ENCODE data around the gene NCAPH2. TPM values are rescaled to one million over a fixed set of nuclear protein-coding genes. Genes with fewer than 3 reads are reported as not detected.
A peak's percentile ranks its signal among the peaks of the same experiment; 100 is the strongest.

Gene NCAPH2
- total RNA-seq (2011; cell fraction: chromatin; rRNA removed; ENCODE audit: low replicate concordance) = 73.5 and 259 TPM in 2 replicates
- total RNA-seq (2011; cell fraction: nucleolus; rRNA removed) = 203 and 218 TPM in 2 replicates
- 91.6 and 121 TPM in 2 replicates for total RNA-seq (2011; cell fraction: nucleoplasm; rRNA removed)
- 72.3 and 79.2 TPM in 2 replicates for total RNA-seq (2014; rRNA removed)
- 20.2 and 24.3 TPM in 2 replicates for total RNA-seq (2014; rRNA removed; fragmentation: Illumina TruSeq; extraction: Trizol)
- 40.5 and 42.9 TPM in 2 replicates for total RNA-seq (2015; rRNA removed; fragmentation: Illumina TruSeq; extraction: Trizol)
- total RNA-seq (2021) = 83.2 and 88.6 TPM in 2 replicates
- 31.2 and 43.9 TPM in 2 replicates for polyA plus RNA-seq (2011; rRNA removed)
- 48.1 and 62.5 TPM in 2 replicates for polyA plus RNA-seq (2011; cell fraction: cytosol; rRNA removed)
- 140 and 169 TPM in 2 replicates for polyA plus RNA-seq (2011; cell fraction: nucleus; rRNA removed)
- polyA plus RNA-seq (2012) = 46.4 and 80.8 TPM in 2 replicates
- 32.4 and 44.0 TPM in 2 replicates for polyA plus RNA-seq (2014; fragmentation: Illumina TruSeq; extraction: Trizol)
- 10 to 100 TPM in 1 of 2 experiments, 1 to 10 TPM in 1; 3.6 to 10.0 TPM for polyA plus RNA-seq (2014; fragmentation: Nextera tagmentation; extraction: Ambion mirVana)
- polyA plus RNA-seq (2014; rRNA removed) = 63.3 and 67.1 TPM in 2 replicates
- polyA minus RNA-seq (2011; rRNA and poly(A)+ RNA removed) = 20.3 and 21.0 TPM in 2 replicates
- 44.2 and 53.0 TPM in 2 replicates for polyA minus RNA-seq (2011; cell fraction: cytosol; rRNA and poly(A)+ RNA removed)
- 37.6 and 55.5 TPM in 2 replicates for polyA minus RNA-seq (2011; cell fraction: nucleus; rRNA and poly(A)+ RNA removed)
- Bru-seq, nascent RNA = percentile 73 among the genes with signal in this experiment
- percentile 71 among the genes with signal in this experiment for BruChase-seq, experiment 1, labeled RNA remaining after a 2-hour chase
- BruChase-seq, experiment 2, labeled RNA remaining after a 6-hour chase = percentile 80 among the genes with signal in this experiment
- long read RNA-seq, experiment 1, transcript NCAPH2-205 (20 exons, 2,037 nt) = major isoform, 203 of 480 reads
- long read RNA-seq, experiment 1, transcript NCAPH2-201 (20 exons, 1,996 nt) = minor isoform, 24 of 480 reads
- long read RNA-seq, experiment 1, partial matches to known transcripts = 187 of 480 reads
- long read RNA-seq, experiment 1, other reads (novel, unspliced or antisense) = 62 of 480 reads
- long read RNA-seq, experiment 2, transcript NCAPH2-205 (20 exons, 2,037 nt) = major isoform, 18 of 75 reads
- long read RNA-seq, experiment 2, partial matches to known transcripts = 24 of 75 reads
- long read RNA-seq, experiment 2, other reads (novel, unspliced or antisense) = 25 of 75 reads
- long read RNA-seq, experiment 3, transcript NCAPH2-205 (20 exons, 2,037 nt) = major isoform, 35 of 50 reads
- long read RNA-seq, experiment 3, partial matches to known transcripts = 4 of 50 reads
- long read RNA-seq, experiment 3, other reads (novel, unspliced or antisense) = 9 of 50 reads

DNA sequence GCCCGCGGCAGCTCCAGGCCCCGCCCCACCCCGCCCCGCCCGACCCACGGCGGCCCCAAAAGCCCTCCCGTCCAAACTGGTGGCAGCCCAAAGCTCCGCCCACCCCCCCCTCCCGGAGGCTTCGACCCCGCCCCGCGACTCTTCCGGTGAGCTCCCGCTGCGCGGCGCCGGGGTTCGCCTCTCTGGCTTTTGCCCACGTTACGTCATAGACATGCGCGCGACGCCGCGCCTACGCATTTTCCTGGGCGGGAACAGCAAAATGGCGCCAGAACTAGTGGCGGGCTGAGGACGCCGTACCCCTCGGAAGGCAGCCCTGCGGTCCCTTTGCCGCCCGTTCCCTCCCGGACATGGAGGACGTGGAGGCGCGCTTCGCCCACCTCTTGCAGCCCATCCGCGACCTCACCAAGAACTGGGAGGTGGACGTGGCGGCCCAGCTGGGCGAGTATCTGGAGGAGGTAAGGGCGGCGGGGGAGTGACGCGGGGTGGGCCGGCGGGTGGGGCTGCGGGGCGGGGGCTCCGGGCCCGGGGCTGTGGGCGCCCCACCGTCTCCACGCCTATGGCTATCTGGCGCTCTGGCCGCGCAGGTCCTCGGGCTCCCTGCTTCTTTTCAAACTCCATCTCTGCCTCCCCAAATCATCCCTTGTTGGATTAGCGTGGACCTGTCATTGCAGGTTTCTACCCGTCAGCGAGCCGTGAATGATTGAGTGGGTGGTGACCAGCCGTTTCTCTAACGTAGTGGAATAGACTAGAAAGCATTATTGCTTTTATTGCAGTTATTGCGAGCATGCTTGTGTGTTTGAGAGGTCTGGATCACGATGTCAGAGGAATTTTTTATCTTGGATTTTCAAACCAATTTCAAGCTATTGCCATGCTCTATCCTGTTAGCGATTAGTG is at the start of gene NCAPH2:
NCAPH2 (plus strand) TSS at position 234 of the 894 bp plus-strand sequence; CDS start at position 348, 114 bp downstream.
- CTCF ChIA-PET (ENCODE audit: low intra/inter-chr PET ratio) = no interaction called here
- Histone ChIP-seq H3K4me2 (ENCODE audit: insufficient read depth, low read length) (peak within 1 kb of the TSS; percentile 91), H3K27ac (ENCODE audit: extremely low read depth, low read depth, low read length) (peak within 1 kb of the TSS; percentile 98), H3K36me3 (ENCODE audit: control insufficient read depth, insufficient read depth, low read length) (peaks cover 33% of the 10 kb centered on the region; the same call in 1 of the 3 replicates), H3K4me1 (replicated peaks in 1 of 2; ENCODE audit: control insufficient read depth in 2 of 2, insufficient read depth in 2 of 2, low read length in 2 of 2) (peaks cover 0 to 31% of the 10 kb centered on the region in 2 experiments; a peak in 3 of 5 replicates), H3K9me1 (ENCODE audit: control insufficient read depth, insufficient read depth, low read length) (no peaks in the 10 kb centered on the region), H4K20me1 (replicated peaks; ENCODE audit: control insufficient read depth, insufficient read depth, low read length) (no peaks in the 10 kb centered on the region), H3K4me3 (peak within 1 kb of the TSS; percentile 87), H3K9ac (ENCODE audit: insufficient read depth in 1 of 2, low read depth in 2 of 2, low read length in 2 of 2) (peak within 1 kb of the TSS; percentile 87 to 99), H3K9me3 (replicated peaks; ENCODE audit: control insufficient read depth, insufficient read depth, low read depth, low read length) (no peaks in the 10 kb centered on the region), H3K27me3 (ENCODE audit: control insufficient read depth in 2 of 2, insufficient read depth in 2 of 2, low read length in 2 of 2) (no peaks in the 10 kb centered on the region), H2AFZ (ENCODE audit: low read depth, low read length) (peak within 1 kb of the TSS; percentile 93), H3K79me2 (ENCODE audit: control insufficient read depth, insufficient read depth, low read length) (peaks cover 52% of the 10 kb centered on the region)
- ATAC-seq (peak; percentile 81), FAIRE-seq (peak; percentile 84), DNase-seq (ENCODE audit: extremely low read depth in 1 of 4, low spot score in 3 of 4) (peak; percentile 72 to 97 (median 86))
- intact Hi-C loops (cut with micrococcal nuclease) = no loop called here
- 2% methylated on average over 21 of the region's 76 CpGs for WGBS (ENCODE audit: insufficient coverage, low coverage, missing lambda C conversion rate)
- no TSS peak for BruUV-seq (replicated peaks)
- POLR2A ChIA-PET = interaction anchor here (0.6 to 5.7 kb wide), 8 partner anchors 10 to 186 kb away, joined by 3 to 65 read pairs (median 3); partner anchors contain the start of genes MIOX and SCO2
- in situ Hi-C loops (cut with MboI) = no loop called here
- TF ChIP-seq ZNF174 (CRISPR knock-in tag; IDR thresholded peaks at IDR 0.05) = no peak
- TF ChIP-seq GTF2E2 (tag; IDR thresholded peaks at IDR 0.05) = no peak
- TF ChIP-seq ESRRA (IDR thresholded peaks at IDR 0.05; ENCODE audit: borderline replicate concordance, low read depth) = peak; percentile 32; the same call in 1 of the 2 replicates
- TF ChIP-seq, protein P1, sequence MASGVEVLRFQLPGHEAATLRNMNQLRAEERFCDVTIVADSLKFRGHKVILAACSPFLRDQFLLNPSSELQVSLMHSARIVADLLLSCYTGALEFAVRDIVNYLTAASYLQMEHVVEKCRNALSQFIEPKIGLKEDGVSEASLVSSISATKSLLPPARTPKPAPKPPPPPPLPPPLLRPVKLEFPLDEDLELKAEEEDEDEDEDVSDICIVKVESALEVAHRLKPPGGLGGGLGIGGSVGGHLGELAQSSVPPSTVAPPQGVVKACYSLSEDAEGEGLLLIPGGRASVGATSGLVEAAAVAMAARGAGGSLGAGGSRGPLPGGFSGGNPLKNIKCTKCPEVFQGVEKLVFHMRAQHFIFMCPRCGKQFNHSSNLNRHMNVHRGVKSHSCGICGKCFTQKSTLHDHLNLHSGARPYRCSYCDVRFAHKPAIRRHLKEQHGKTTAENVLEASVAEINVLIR (CRISPR knock-in tag; IDR thresholded peaks at IDR 0.05) = peak; percentile 95
- peak; percentile 22; the same call in 1 of the 2 replicates for TF ChIP-seq KLF6 (CRISPR knock-in tag; IDR thresholded peaks at IDR 0.05; ENCODE audit: borderline replicate concordance)
- TF ChIP-seq, protein P2, sequence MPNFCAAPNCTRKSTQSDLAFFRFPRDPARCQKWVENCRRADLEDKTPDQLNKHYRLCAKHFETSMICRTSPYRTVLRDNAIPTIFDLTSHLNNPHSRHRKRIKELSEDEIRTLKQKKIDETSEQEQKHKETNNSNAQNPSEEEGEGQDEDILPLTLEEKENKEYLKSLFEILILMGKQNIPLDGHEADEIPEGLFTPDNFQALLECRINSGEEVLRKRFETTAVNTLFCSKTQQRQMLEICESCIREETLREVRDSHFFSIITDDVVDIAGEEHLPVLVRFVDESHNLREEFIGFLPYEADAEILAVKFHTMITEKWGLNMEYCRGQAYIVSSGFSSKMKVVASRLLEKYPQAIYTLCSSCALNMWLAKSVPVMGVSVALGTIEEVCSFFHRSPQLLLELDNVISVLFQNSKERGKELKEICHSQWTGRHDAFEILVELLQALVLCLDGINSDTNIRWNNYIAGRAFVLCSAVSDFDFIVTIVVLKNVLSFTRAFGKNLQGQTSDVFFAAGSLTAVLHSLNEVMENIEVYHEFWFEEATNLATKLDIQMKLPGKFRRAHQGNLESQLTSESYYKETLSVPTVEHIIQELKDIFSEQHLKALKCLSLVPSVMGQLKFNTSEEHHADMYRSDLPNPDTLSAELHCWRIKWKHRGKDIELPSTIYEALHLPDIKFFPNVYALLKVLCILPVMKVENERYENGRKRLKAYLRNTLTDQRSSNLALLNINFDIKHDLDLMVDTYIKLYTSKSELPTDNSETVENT (CRISPR knock-in tag; IDR thresholded peaks at IDR 0.05) = peak; percentile 31; the same call in 1 of the 2 replicates
- TF ChIP-seq MECOM (CRISPR knock-in tag; IDR thresholded peaks at IDR 0.05) = no peak
- TF ChIP-seq GATA2 (CRISPR knock-in tag; IDR thresholded peaks at IDR 0.05) = no peak
- TF ChIP-seq NFYB (IDR thresholded peaks at IDR 0.05; ENCODE audit: extremely low read depth, insufficient read length) = no peak
- TF ChIP-seq EGR1 (conservative IDR thresholded peaks at IDR 0.05) = peak; percentile 91
- TF ChIP-seq POLR2AphosphoS2 (IDR thresholded peaks at IDR 0.05; ENCODE audit: low read length) = no peak
- TF ChIP-seq SREBF1 (IDR thresholded peaks at IDR 0.05; ENCODE audit: borderline replicate concordance, low read depth, low read length) = no peak
